ENCODE data around the gene UBASH3B. TPM values are rescaled to one million over a fixed set of nuclear protein-coding genes. Genes with fewer than 3 reads are reported as not detected.

The UBASH3B gene
- total RNA-seq, 1 experiment from 2014 or later, result 8.0 TPM

GRCh38 chr11:122723576-122723975 lies 68.1 kb downstream of the UBASH3B start:
- Histone ChIP-seq H2BK15ac (ENCODE audit: low read depth, low read length) (no peak overlapping the region), H3K23me2 (ENCODE audit: insufficient read length, low read depth, low read length, poor library complexity, severe bottlenecking) (no peaks in the 10 kb centered on the region), H3K9ac (ENCODE audit: extremely low read depth, insufficient read length, low read length) (no peak overlapping the region), H3T11ph (ENCODE audit: low read length) (no peak overlapping the region), H3K4ac (ENCODE audit: low read depth, low read length) (no peak overlapping the region), H3K9me3 (ENCODE audit: control insufficient read depth, low read depth, low read length) (no peaks in the 10 kb centered on the region), H2AK5ac (ENCODE audit: insufficient read length, low read length) (no peak overlapping the region), H4K20me1 (ENCODE audit: control insufficient read depth, insufficient read depth, insufficient read length) (no peaks in the 10 kb centered on the region), H2BK5ac (ENCODE audit: insufficient read length, low read length) (no peak overlapping the region), H2BK20ac (ENCODE audit: low read depth, low read length, poor library complexity, severe bottlenecking) (no peak overlapping the region), H3K14ac (ENCODE audit: insufficient read depth, low read length) (no peak overlapping the region), H3K79me1 (ENCODE audit: insufficient read depth, low read depth, low read length, poor library complexity, severe bottlenecking) (no peaks in the 10 kb centered on the region), H3K4me2 (ENCODE audit: insufficient read depth, insufficient read length, low read length) (no peak overlapping the region), H3K56ac (ENCODE audit: insufficient read length, low read depth, low read length) (no peak overlapping the region), H2BK120ac (ENCODE audit: low read depth, low read length, poor library complexity, severe bottlenecking) (no peak overlapping the region), H4K5ac (ENCODE audit: insufficient read length, low read depth, low read length) (no peak overlapping the region), H3K79me2 (ENCODE audit: insufficient read depth, low read length) (no peaks in the 10 kb centered on the region), H2BK12ac (ENCODE audit: insufficient read length, low read depth, low read length) (no peak overlapping the region), H2AFZ (ENCODE audit: low read length) (no peak overlapping the region), H3K23ac (ENCODE audit: insufficient read length, low read depth, low read length) (no peak overlapping the region), H3K27ac (ENCODE audit: insufficient read length, low read depth, low read length) (no peak overlapping the region), H4K8ac (replicated peaks; ENCODE audit: insufficient read length, low read depth, low read length) (no peak overlapping the region), H3K4me1 (ENCODE audit: insufficient read depth, low read length) (peaks cover 9% of the 10 kb centered on the region), H3K27me3 (ENCODE audit: insufficient read depth, low read length) (no peaks in the 10 kb centered on the region), H4K91ac (ENCODE audit: insufficient read length, low read depth, low read length) (no peak overlapping the region), H3K18ac (ENCODE audit: insufficient read length, low read depth, low read length) (no peak overlapping the region)
- no peak for DNase-seq
- H3K4me1 Mint-ChIP-seq, result peaks cover 23 to 26% of the 10 kb centered on the region in 2 experiments
- no peaks in the 10 kb centered on the region for H3K36me3 Mint-ChIP-seq (ENCODE audit: insufficient read depth in 1 of 3, low read depth in 3 of 3)
- no peaks in the 10 kb centered on the region for H3K9me3 Mint-ChIP-seq
- peaks cover 4% of the 10 kb centered on the region for H3K27me3 Mint-ChIP-seq (ENCODE audit: low read depth)
- H3K4me3 Mint-ChIP-seq, result no peak overlapping the region
- WGBS (ENCODE audit: extremely low coverage, insufficient read length, low lambda C conversion rate), result no CpG with 5 or more reads among the region's 3 CpGs
- no peak for TF ChIP-seq CTCF (conservative IDR thresholded peaks at IDR 0.05)
- H3K27ac Mint-ChIP-seq, result no peak overlapping the region
